Smooth muscle cell (in vitro differentiated cells): Measurements from ENCODE around the gene CCNB1. TPM values are rescaled to one million over a fixed set of nuclear protein-coding genes. Genes with fewer than 3 reads are reported as not detected.

Experiments used
- DNase-seq: peaks from one replicate; lab custom pipeline; 2025; ENCODE audit not compliant: unreplicated experiment; lab: John Stamatoyannopoulos, UW
- H2AFZ ChIP-seq: fragments of 200-600 bp; sonication (generic); 2 replicates; pipeline ENCODE4 v1.6.0; 2016; ENCODE audit warnings: antibody characterized with exemption, low read depth, mild to moderate bottlenecking
- H3F3A ChIP-seq: fragments of 200-600 bp; sonication (generic); 2 replicates; pipeline ENCODE4 v1.6.0; 2017; ENCODE audit warnings: antibody characterized with exemption, low read depth
- H3K27ac ChIP-seq: fragments of 200-600 bp; sonication (generic); 2 replicates; pipeline ENCODE4 v1.5.1; 2016; ENCODE audit warnings: low read depth, mild to moderate bottlenecking
- H3K27me3 ChIP-seq: fragments of 200-600 bp; sonication (generic); 2 replicates; pipeline ENCODE4 v1.6.1; 2016; ENCODE audit warnings: low read depth, mild to moderate bottlenecking
- H3K36me3 ChIP-seq: fragments of 200-600 bp; sonication (generic); 2 replicates; pipeline ENCODE4 v1.5.1; 2016; ENCODE audit warnings: low read depth
- H3K4me1 ChIP-seq: fragments of 200-600 bp; sonication (generic); 2 replicates; pipeline ENCODE4 v1.5.1; 2016; ENCODE audit warnings: low read depth
- H3K4me2 ChIP-seq: fragments of 200-600 bp; sonication (generic); 2 replicates; pipeline ENCODE4 v1.6.0; 2016; ENCODE audit warnings: mild to moderate bottlenecking
- H3K4me3 ChIP-seq: fragments of 200-600 bp; sonication (generic); 2 replicates; pipeline ENCODE4 v1.5.1; 2016; ENCODE audit warnings: mild to moderate bottlenecking
- H3K79me2 ChIP-seq: fragments of 200-600 bp; sonication (generic); 2 replicates; pipeline ENCODE4 v1.6.0; 2016; ENCODE audit warnings: low read depth, mild to moderate bottlenecking
- H3K9ac ChIP-seq: fragments of 200-600 bp; sonication (generic); 2 replicates; pipeline ENCODE4 v1.6.0; 2016; ENCODE audit warnings: low read depth
- H3K9me3 ChIP-seq: fragments of 200-600 bp; sonication (generic); replicated peaks from 2 replicates; pipeline ENCODE4 v1.5.1; 2016; ENCODE audit warnings: low read depth
- H4K20me1 ChIP-seq: fragments of 200-600 bp; sonication (generic); 2 replicates; pipeline ENCODE4 v1.6.0; 2016; ENCODE audit warnings: low read depth
- WGBS: methylation state at CpG from one replicate; pipeline ENCODE4 v1.1.7; 2016; ENCODE audit warnings: low lambda C conversion rate; 5-methylcytosine and 5-hydroxymethylcytosine counted together
- polyA plus RNA-seq: library from polyadenylated mRNA; unstranded; fragments of >200 nt; fragmentation: Nextera tagmentation; extraction: Ambion mirVana; gene quantifications from 2 replicates; pipeline ENCODE4 v1.2.1, GENCODE V29; 2016
- total RNA-seq: library from RNA; depleted of rRNA; stranded (reverse); fragments of >200 nt; gene quantifications from 2 replicates; pipeline ENCODE4 v1.2.3, GENCODE V29; 2014
- TF ChIP-seq, protein P1 (sequence below): fragments of 200-600 bp; sonication (generic); IDR thresholded peaks from 2 replicates; pipeline ENCODE4 v1.5.1; 2017; ENCODE audit warnings: borderline replicate concordance, mild to moderate bottlenecking, antibody characterized with exemption; ENCODE audit not compliant: insufficient read depth, poor library complexity, severe bottlenecking

CCNB1 gene
- total and polyA plus RNA-seq, 2 experiments from 2014 or later, result 28.5 to 36.8 TPM

DNA sequence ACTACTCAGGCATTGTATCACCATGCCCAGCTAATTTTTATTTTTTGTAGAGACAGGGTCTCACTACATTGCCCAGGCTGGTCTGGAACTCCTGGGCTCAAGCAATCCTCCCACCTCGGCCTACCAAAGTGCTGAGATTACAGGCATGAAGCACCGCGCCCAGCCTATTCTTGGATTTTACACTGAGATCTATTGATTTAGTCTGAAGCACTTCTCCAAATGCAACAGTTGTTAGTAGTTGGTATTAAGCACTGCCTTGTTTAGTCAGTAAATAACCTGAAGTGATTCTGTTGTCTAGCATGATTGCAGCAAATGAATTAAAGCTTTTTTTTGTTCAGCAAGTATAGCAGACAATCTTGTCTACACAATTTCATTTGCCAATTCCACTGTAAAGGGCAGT is 8.9 kb upstream of the CCNB1 start:
- Histone ChIP-seq H3K27ac (no peak overlapping the region), H3K4me2 (no peak overlapping the region), H3K9ac (no peak overlapping the region), H4K20me1 (no peaks in the 10 kb centered on the region), H2AFZ (no peak overlapping the region), H3K9me3 (no peaks in the 10 kb centered on the region), H3K27me3 (no peaks in the 10 kb centered on the region), H3K4me3 (no peak overlapping the region), H3F3A (no peaks in the 10 kb centered on the region), H3K79me2 (no peaks in the 10 kb centered on the region), H3K36me3 (no peaks in the 10 kb centered on the region), H3K4me1 (no peaks in the 10 kb centered on the region)
- WGBS, result 97% methylated on average over 3 of the region's 3 CpGs
- DNase-seq, result no peak
- TF ChIP-seq, protein P1, sequence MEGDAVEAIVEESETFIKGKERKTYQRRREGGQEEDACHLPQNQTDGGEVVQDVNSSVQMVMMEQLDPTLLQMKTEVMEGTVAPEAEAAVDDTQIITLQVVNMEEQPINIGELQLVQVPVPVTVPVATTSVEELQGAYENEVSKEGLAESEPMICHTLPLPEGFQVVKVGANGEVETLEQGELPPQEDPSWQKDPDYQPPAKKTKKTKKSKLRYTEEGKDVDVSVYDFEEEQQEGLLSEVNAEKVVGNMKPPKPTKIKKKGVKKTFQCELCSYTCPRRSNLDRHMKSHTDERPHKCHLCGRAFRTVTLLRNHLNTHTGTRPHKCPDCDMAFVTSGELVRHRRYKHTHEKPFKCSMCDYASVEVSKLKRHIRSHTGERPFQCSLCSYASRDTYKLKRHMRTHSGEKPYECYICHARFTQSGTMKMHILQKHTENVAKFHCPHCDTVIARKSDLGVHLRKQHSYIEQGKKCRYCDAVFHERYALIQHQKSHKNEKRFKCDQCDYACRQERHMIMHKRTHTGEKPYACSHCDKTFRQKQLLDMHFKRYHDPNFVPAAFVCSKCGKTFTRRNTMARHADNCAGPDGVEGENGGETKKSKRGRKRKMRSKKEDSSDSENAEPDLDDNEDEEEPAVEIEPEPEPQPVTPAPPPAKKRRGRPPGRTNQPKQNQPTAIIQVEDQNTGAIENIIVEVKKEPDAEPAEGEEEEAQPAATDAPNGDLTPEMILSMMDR, result no peak

- H3K27me3 ChIP-seq, result no peaks in the 10 kb centered on the region
- TF ChIP-seq, protein P1, result no peak
These were observed 6.3 kb upstream of the CCNB1 start for GRCh38 chr5:69160651-69161050.

GRCh38 chr5:69167493-69167855 is 524 bp downstream of the CCNB1 start:
- Histone ChIP-seq H3K9ac (peak overlapping the region; percentile 66), H3K36me3 (no peaks in the 10 kb centered on the region), H3K4me2 (peak overlapping the region; percentile 85), H3K79me2 (peaks cover 36% of the 10 kb centered on the region), H3K27me3 (no peaks in the 10 kb centered on the region), H3F3A (peaks cover 11% of the 10 kb centered on the region), H3K27ac (peak overlapping the region; percentile 39), H4K20me1 (no peaks in the 10 kb centered on the region), H3K9me3 (no peaks in the 10 kb centered on the region), H3K4me3 (peak overlapping the region; percentile 66), H3K4me1 (peaks cover 15% of the 10 kb centered on the region), H2AFZ (peak overlapping the region; percentile 52)
- WGBS, result under 1% methylated on average over 11 of the region's 11 CpGs
- DNase-seq, result no peak
- TF ChIP-seq, protein P1, result no peak

More at GRCh38 chr5:69160651-69161050, 6.3 kb upstream of the CCNB1 start:
- H3K9me3 ChIP-seq, result no peaks in the 10 kb centered on the region
- H3K4me3 ChIP-seq, result no peak overlapping the region
- 89% methylated on average over 16 of the region's 16 CpGs for WGBS
- H3K79me2 ChIP-seq, result no peaks in the 10 kb centered on the region
- no peak overlapping the region for H3K9ac ChIP-seq
- no peaks in the 10 kb centered on the region for H3F3A ChIP-seq
- no peak overlapping the region for H3K4me2 ChIP-seq
- H3K36me3 ChIP-seq, result no peaks in the 10 kb centered on the region
- no peak for DNase-seq
- H4K20me1 ChIP-seq, result no peaks in the 10 kb centered on the region
- no peak overlapping the region for H3K27ac ChIP-seq
- H2AFZ ChIP-seq, result no peak overlapping the region
- no peaks in the 10 kb centered on the region for H3K4me1 ChIP-seq

DNA sequence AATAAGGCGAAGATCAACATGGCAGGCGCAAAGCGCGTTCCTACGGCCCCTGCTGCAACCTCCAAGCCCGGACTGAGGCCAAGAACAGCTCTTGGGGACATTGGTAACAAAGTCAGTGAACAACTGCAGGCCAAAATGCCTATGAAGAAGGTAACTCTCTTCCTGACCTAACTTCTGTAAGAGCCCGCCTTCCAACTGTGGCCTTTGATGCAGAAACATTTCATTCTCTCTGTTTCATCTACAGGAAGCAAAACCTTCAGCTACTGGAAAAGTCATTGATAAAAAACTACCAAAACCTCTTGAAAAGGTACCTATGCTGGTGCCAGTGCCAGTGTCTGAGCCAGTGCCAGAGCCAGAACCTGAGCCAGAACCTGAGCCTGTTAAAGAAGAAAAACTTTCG is 979 bp downstream of the CCNB1 start:
- H3K27me3 ChIP-seq, result no peaks in the 10 kb centered on the region
- no peaks in the 10 kb centered on the region for H3K9me3 ChIP-seq
- H3K4me1 ChIP-seq, result peaks cover 15% of the 10 kb centered on the region
- H3K36me3 ChIP-seq, result no peaks in the 10 kb centered on the region
- peak overlapping the region; percentile 39 for H3K27ac ChIP-seq
- 27% methylated on average over 8 of the region's 8 CpGs for WGBS
- H3K4me2 ChIP-seq, result peak overlapping the region; percentile 85
- peak overlapping the region; percentile 52 for H2AFZ ChIP-seq
- peak overlapping the region; percentile 66 for H3K4me3 ChIP-seq
- peak overlapping the region; percentile 66 for H3K9ac ChIP-seq
- H4K20me1 ChIP-seq, result no peaks in the 10 kb centered on the region
- DNase-seq, result no peak
- peaks cover 11% of the 10 kb centered on the region for H3F3A ChIP-seq
- peaks cover 36% of the 10 kb centered on the region for H3K79me2 ChIP-seq
- TF ChIP-seq, protein P1, result no peak
